K562 (cell line): ENCODE data around the gene KIR2DL3. TPM values are rescaled to one million over a fixed set of nuclear protein-coding genes. Genes with fewer than 3 reads are reported as not detected.
A peak's percentile ranks its signal among the peaks of the same experiment; 100 is the strongest.

Source experiments
- ATAC-seq: fragments of 200-7000 bp; cut with Tn5 transposase; 3 replicates; pipeline ENCODE4 v1.9.1; 2020; ENCODE audit warnings: moderate library complexity
- BruUV-seq: library from RNA; stranded (reverse); fragments of 400-500 nt; replicated peaks from 2 replicates; lab custom pipeline; 2021; lab: Mats Ljungman, UMichigan
- CTCF ChIA-PET: fragments of 300-600 bp; formaldehyde crosslinking; extraction: SDS; loops from one replicate; lab custom pipeline; 2021; ENCODE audit warnings: low intra/inter-chr PET ratio; lab: Yijun Ruan, JAX
- POLR2A ChIA-PET: fragments of 300-600, 350-650 bp; sonication (Branson Sonifier 250); formaldehyde crosslinking; extraction: SDS; loops from one replicate; lab custom pipeline; 2021; ENCODE audit warnings: antibody characterized with exemption, inconsistent platforms; lab: Yijun Ruan, JAX
- DNase-seq, 4 experiments: peaks; one replicate each; pipeline versions ENCODE4 v3.0.0 to v3.0.0-alpha.2; 2011 to 2018; ENCODE audit warnings: low spot score in 3 of 4, mixed read lengths in 3 of 4; ENCODE audit errors: extremely low read depth in 1 of 4
- FAIRE-seq: peaks from 2 replicates; lab custom pipeline; 2011; peaks lifted over from hg19 to GRCh38; lab: Jason Lieb, UNC
- H2AFZ ChIP-seq: 2 replicates; pipeline ENCODE4 v1.6.0; 2011; ENCODE audit warnings: low read depth, low read length, control low read depth, inconsistent platforms
- H3K27ac ChIP-seq: fragments of 200-600 bp; 3 replicates; pipeline ENCODE4 v1.8.0; 2011; ENCODE audit warnings: low read depth, mild to moderate bottlenecking, control low read depth, inconsistent platforms, low read length, moderate library complexity, mixed read lengths; ENCODE audit errors: extremely low read depth
- H3K27me3 ChIP-seq, 2 experiments: fragments of 300-600 bp in 1 of 2; 2 replicates in 1 of 2; 3 replicates in 1 of 2; pipeline versions ENCODE4 v1.6.0 to v1.8.0; 2011; ENCODE audit warnings: inconsistent platforms in 2 of 2, low read length in 2 of 2, mild to moderate bottlenecking in 1 of 2, mixed read lengths in 1 of 2, moderate library complexity in 1 of 2; ENCODE audit not compliant: control insufficient read depth in 2 of 2, insufficient read depth in 2 of 2
- H3K36me3 ChIP-seq: fragments of 300-600 bp; 3 replicates; pipeline ENCODE4 v1.8.0; 2011; ENCODE audit warnings: mild to moderate bottlenecking, low read length, inconsistent platforms; ENCODE audit not compliant: control insufficient read depth, insufficient read depth
- H3K4me1 ChIP-seq, 2 experiments: fragments of 200-600 bp in 1 of 2; replicated peaks in 1 of 2; 2 replicates in 1 of 2; 3 replicates in 1 of 2; pipeline versions ENCODE4 v1.5.1 to v1.8.0; 2011; ENCODE audit warnings: inconsistent platforms in 2 of 2, low read length in 2 of 2, mild to moderate bottlenecking in 1 of 2, mixed read lengths in 1 of 2, moderate library complexity in 1 of 2; ENCODE audit not compliant: control insufficient read depth in 2 of 2, insufficient read depth in 2 of 2
- H3K4me2 ChIP-seq: 2 replicates; pipeline ENCODE4 v1.6.1; 2011; ENCODE audit warnings: low read length, control low read depth, inconsistent platforms, mixed read lengths; ENCODE audit not compliant: insufficient read depth
- H3K4me3 ChIP-seq: fragments of 200-600 bp; sonication (generic), shearing (Covaris generic); 2 replicates; pipeline ENCODE4 v1.5.1; 2016; ENCODE audit warnings: control low read depth, inconsistent platforms
- H3K79me2 ChIP-seq: fragments of 200-600 bp; 3 replicates; pipeline ENCODE4 v1.8.0; 2011; ENCODE audit warnings: low read length, inconsistent platforms; ENCODE audit not compliant: control insufficient read depth, insufficient read depth
- H3K9ac ChIP-seq, 2 experiments: 2 replicates each; pipeline versions ENCODE4 v1.6.0 to v1.6.1; 2011; ENCODE audit warnings: low read depth in 2 of 2, low read length in 2 of 2, control low read depth in 1 of 2, inconsistent platforms in 1 of 2, mild to moderate bottlenecking in 1 of 2, mixed read lengths in 1 of 2; ENCODE audit not compliant: insufficient read depth in 1 of 2
- H3K9me1 ChIP-seq: one replicate; pipeline ENCODE4 v1.6.0; 2011; ENCODE audit warnings: inconsistent platforms, mild to moderate bottlenecking, low read length, moderate library complexity; ENCODE audit not compliant: control insufficient read depth, insufficient read depth
- H3K9me3 ChIP-seq: replicated peaks from 2 replicates; pipeline ENCODE4 v1.5.1; 2011; ENCODE audit warnings: low read depth, low read length, inconsistent platforms; ENCODE audit not compliant: control insufficient read depth, insufficient read depth
- H4K20me1 ChIP-seq: replicated peaks from 2 replicates; pipeline ENCODE4 v1.6.1; 2011; ENCODE audit warnings: low read length, inconsistent platforms, mixed read lengths; ENCODE audit not compliant: control insufficient read depth, insufficient read depth
- BACH1 ChIP-seq: fragments of 200-800 bp; sonication (Bioruptor generic); IDR thresholded peaks from 2 replicates; pipeline ENCODE4 v1.6.1; 2016; ENCODE audit warnings: missing genetic modification characterization, missing compliant biosample characterization
- CSDE1 ChIP-seq, 2 experiments: fragments of 450-650 bp; IDR thresholded peaks; 2 replicates each; pipeline ENCODE4 v1.6.1; 2016; ENCODE audit warnings: mild to moderate bottlenecking in 1 of 2
- ETV1 ChIP-seq: fragments of 450-650 bp; conservative IDR thresholded peaks from 2 replicates; pipeline ENCODE4 v1.6.1; 2016; ENCODE audit warnings: missing genetic modification characterization, control low read depth, low read depth, missing compliant biosample characterization
- FOXK2 ChIP-seq, 2 experiments: fragments of 450-650 bp; IDR thresholded peaks in 1 of 2; conservative IDR thresholded peaks in 1 of 2; 2 replicates each; pipeline ENCODE4 v1.6.1; 2016; ENCODE audit warnings: low read depth in 2 of 2, mild to moderate bottlenecking in 1 of 2
- FOXP1 ChIP-seq: sonication (generic); formaldehyde crosslinking; IDR thresholded peaks from 2 replicates; pipeline ENCODE4 v1.8.0; 2022; ENCODE audit warnings: mild to moderate bottlenecking, missing genetic modification reagents
- GMEB1 ChIP-seq: fragments of 250-450 bp; sonication (Bioruptor Pico); IDR thresholded peaks from 2 replicates; pipeline ENCODE4 v1.4.0; 2020; ENCODE audit warnings: mild to moderate bottlenecking
- LEF1 ChIP-seq: fragments of 450-650 bp; IDR thresholded peaks from 2 replicates; pipeline ENCODE4 v1.6.1; 2016; ENCODE audit warnings: mild to moderate bottlenecking
- MAFG ChIP-seq: fragments of 450-650 bp; conservative IDR thresholded peaks from 2 replicates; pipeline ENCODE4 v1.6.1; 2016; ENCODE audit warnings: missing genetic modification characterization, missing compliant biosample characterization
- MEIS2 ChIP-seq: fragments of 450-650 bp; IDR thresholded peaks from 2 replicates; pipeline ENCODE4 v1.6.1; 2014; ENCODE audit warnings: mild to moderate bottlenecking; ENCODE audit not compliant: partially characterized antibody
- NBN ChIP-seq: fragments of 450-650 bp; IDR thresholded peaks from 2 replicates; pipeline ENCODE4 v1.6.1; 2016; ENCODE audit warnings: low read depth, mild to moderate bottlenecking
- PRPF4 ChIP-seq: fragments of 200-400 bp; formaldehyde crosslinking; IDR thresholded peaks from one replicate; pipeline ENCODE4 v1.6.1; 2017; ENCODE audit warnings: low read length, low read depth, mild to moderate bottlenecking; ENCODE audit not compliant: insufficient read depth, poor library complexity, severe bottlenecking
- PURB ChIP-seq: sonication (generic); formaldehyde crosslinking; IDR thresholded peaks from 2 replicates; pipeline ENCODE4 v1.9.0; 2021; ENCODE audit warnings: low read depth, mild to moderate bottlenecking, missing genetic modification reagents
- RCOR1 ChIP-seq, 2 experiments: IDR thresholded peaks; 2 replicates each; pipeline ENCODE4 v1.6.1; 2012; ENCODE audit warnings: low read depth in 2 of 2, low read length in 2 of 2, borderline replicate concordance in 1 of 2, improper control_type of control experiment in 1 of 2
- SFPQ ChIP-seq: fragments of 200-400 bp; formaldehyde crosslinking; IDR thresholded peaks from 2 replicates; pipeline ENCODE4 v1.6.1; 2017; ENCODE audit warnings: mild to moderate bottlenecking, low read depth, low read length, moderate library complexity
- ZNF436 ChIP-seq: fragments of 250-450, 450-650 bp; sonication (Bioruptor Pico); formaldehyde crosslinking; IDR thresholded peaks from 2 replicates; pipeline ENCODE4 v1.7.0; 2020; ENCODE audit warnings: mild to moderate bottlenecking
- ZNF507 ChIP-seq: conservative IDR thresholded peaks from 2 replicates; pipeline ENCODE4 v1.6.1; 2017; ENCODE audit warnings: missing genetic modification characterization, missing compliant biosample characterization
- ZNF740 ChIP-seq, 3 experiments: fragments of 200-800 bp in 1 of 3; sonication (Bioruptor generic) in 1 of 3; sonication (generic) in 1 of 3; formaldehyde crosslinking in 1 of 3; IDR thresholded peaks; 2 replicates each; pipeline versions ENCODE4 v1.6.1 to v1.8.0; 2016 to 2022; ENCODE audit warnings: mild to moderate bottlenecking in 2 of 3, missing compliant biosample characterization in 2 of 3, missing genetic modification characterization in 2 of 3, missing genetic modification reagents in 1 of 3
- WGBS: fragments of 100-300 bp; shearing (Covaris generic); methylation state at CpG from one replicate; pipeline ENCODE4 v1.1.6; 2016; ENCODE audit warnings: low coverage, mixed read lengths; ENCODE audit not compliant: insufficient coverage; ENCODE audit errors: missing lambda C conversion rate; 5-methylcytosine and 5-hydroxymethylcytosine counted together
- in situ Hi-C: fragments of 300-500 bp; cut with MboI; formaldehyde crosslinking; loops from 4 replicates; pipeline ENCODE4 v1.15.0; 2018; ENCODE audit warnings: inconsistent platforms, mixed read lengths
- intact Hi-C: fragments of 100-400 bp; cut with micrococcal nuclease; formaldehyde crosslinking; loops from 2 replicates; pipeline ENCODE4 v1.14.2; 2022
- polyA plus RNA-seq, 8 experiments: library from polyadenylated mRNA; depleted of rRNA in 4 of 8; stranded (reverse) in 5 of 8; unstranded in 3 of 8; fragments of >200 nt; fragmentation: Nextera tagmentation in 2 of 8; fragmentation: Illumina TruSeq in 1 of 8; extraction: Ambion mirVana in 2 of 8; extraction: Trizol in 1 of 8; gene quantifications; 2 replicates each; pipeline versions ENCODE4 v1.2.1 to v1.2.3, GENCODE V29; 2011 to 2014; ENCODE audit warnings: inconsistent platforms in 1 of 8, missing spikeins in 1 of 8
- total RNA-seq, 7 experiments: library from RNA; depleted of rRNA in 6 of 7; stranded (reverse); fragments of >200 nt in 6 of 7; fragmentation: Illumina TruSeq in 2 of 7; extraction: Trizol in 2 of 7; gene quantifications; 2 replicates each; pipeline versions ENCODE4 v1.2.1 to v1.2.3, GENCODE V29; 2011 to 2021; ENCODE audit warnings: low replicate concordance in 1 of 7

The KIR2DL3 gene
- total and polyA plus RNA-seq, 9 of the 15 experiments (the other 6 are each of a cell fraction or from before 2014, with no cell fraction given): not detected

GRCh38 chr19:54709212-54709948 lies 28.9 kb upstream of the KIR2DL3 start:
- DNase-seq: no peak
- 3% methylated on average over 14 of the region's 18 CpGs for whole genome bisulfite sequencing
- no peak overlapping the region for H3K4me2 ChIP-seq
- H2AFZ ChIP-seq: no peak overlapping the region
- no peaks in the 10 kb centered on the region for H3K79me2 ChIP-seq
- no peaks in the 10 kb centered on the region; a peak in 1 of 5 replicates for H3K4me1 ChIP-seq
- 0 out of 2 replicates have a peak, but pooled peaks cover 4% of the 10 kb centered on the region for H4K20me1 ChIP-seq
- ChIA-PET CTCF (no interaction called here), POLR2A (no interaction called here)
- no peaks in the 10 kb centered on the region for H3K36me3 ChIP-seq
- no peaks in the 10 kb centered on the region for H3K9me1 ChIP-seq
- H3K9me3 ChIP-seq: no peaks in the 10 kb centered on the region
- no peak overlapping the region for H3K4me3 ChIP-seq
- intact Hi-C loops (no loop called here), in situ Hi-C loops (no loop called here)
- peaks cover 0 to 22% of the 10 kb centered on the region in 2 experiments; a peak in 3 of 5 replicates for H3K27me3 ChIP-seq
- no peak overlapping the region for H3K27ac ChIP-seq
- peak; percentile 33; the same call in 2 of the 3 replicates for ATAC-seq
- no peak overlapping the region for H3K9ac ChIP-seq
- no peak for FAIRE-seq
- no TSS peak for BruUV-seq
- TF ChIP-seq PRPF4 (no peak), FOXK2 (conservative IDR thresholded peaks at IDR 0.05 in 1 of 2, IDR thresholded peaks at IDR 0.05 in 1 of 2; ENCODE audit: low read depth in 2 of 2) (no peak), ZNF436 (CRISPR knock-in tag) (no peak), GMEB1 (no peak), FOXP1 (CRISPR knock-in tag) (no peak), ZNF507 (tag) (no peak), ZNF740 (CRISPR knock-in tag; IDR thresholded peaks at IDR 0.05) (no peak), ZNF740 (tag; IDR thresholded peaks at IDR 0.05) (no peak), MAFG (no peak), RCOR1 (IDR thresholded peaks at IDR 0.05; ENCODE audit: borderline replicate concordance in 1 of 2, low read depth in 2 of 2, low read length in 2 of 2) (no peak), BACH1 (no peak), NBN (no peak), SFPQ (no peak), PURB (CRISPR knock-in tag) (no peak), MEIS2 (no peak), CSDE1 (IDR thresholded peaks at IDR 0.05) (no peak), ETV1 (tag) (no peak), LEF1 (no peak)
